ENCODE measurements around the gene ZNF385A.
"Not testable (repeated sequence)": the region's sequence is repeated elsewhere in the genome, so short reads cannot be mapped to it uniquely, and the experiment has no call there.

GRCh38 chr12:54325442-54326109 is 59.0 kb downstream of the ZNF385A start:
- not testable (repeated sequence) for TF ChIP-seq EP300, POLR2A (IDR thresholded peaks at IDR 0.05)

Data from tibial nerve (tissue), 3 donors.